Measurements from ENCODE around the gene MGST2.

GRCh38 chr4:139619644-139620043 is 46.0 kb upstream of the MGST2 start:
- TF ChIP-seq POLR2A (IDR thresholded peaks at IDR 0.05): no peak
- peak; percentile 55 to 66 (median 57) for TF ChIP-seq CTCF (IDR thresholded peaks at IDR 0.05)

All from right lobe of liver (tissue), 4 donors.